ENCODE results near the gene NDRG4.

The NDRG4 gene

GRCh38 chr16:58499615-58500351, at the start of gene NDRG4:
TSS of gene NDRG4 (plus strand) at chr16:58500143. CDS start at chr16:58500249, 106 bp downstream.
- peak; percentile 59 for DNase-seq

GRCh38 chr16:58450590-58450989, 49.4 kb upstream of the NDRG4 start:
- no peak for DNase-seq

GRCh38 chr16:58451265-58451689, 48.7 kb upstream of the NDRG4 start:
- no peak for DNase-seq

GRCh38 chr16:58451945-58452401, 48.0 kb upstream of the NDRG4 start:
- no peak for DNase-seq

- no peak for DNase-seq
These were observed 47.3 kb upstream of the NDRG4 start for GRCh38 chr16:58452640-58453039.

- no peak for DNase-seq
These were observed 45.8 kb upstream of the NDRG4 start for GRCh38 chr16:58454178-58454577.

GRCh38 chr16:58454856-58455255, 45.1 kb upstream of the NDRG4 start:
- no peak for DNase-seq

GRCh38 chr16:58455750-58456149, 44.2 kb upstream of the NDRG4 start:
- no peak for DNase-seq

- DNase-seq, result no peak
These were observed 43.8 kb upstream of the NDRG4 start for GRCh38 chr16:58456193-58456592.

GRCh38 chr16:58458606-58459343, 41.2 kb upstream of the NDRG4 start:
- DNase-seq, result no peak

GRCh38 chr16:58459344-58460218, 40.4 kb upstream of the NDRG4 start:
- DNase-seq, result peak; percentile 73

- DNase-seq, result no peak
These were observed 39.7 kb upstream of the NDRG4 start for GRCh38 chr16:58460219-58460610.

GRCh38 chr16:58461056-58461455, 38.9 kb upstream of the NDRG4 start:
- no peak for DNase-seq

- DNase-seq, result no peak
These were observed 38.3 kb upstream of the NDRG4 start for GRCh38 chr16:58461640-58462039.

- no peak for DNase-seq
These were observed 37.9 kb upstream of the NDRG4 start for GRCh38 chr16:58462089-58462488.

GRCh38 chr16:58462499-58462996, 37.4 kb upstream of the NDRG4 start:
- no peak for DNase-seq

GRCh38 chr16:58462997-58463941, 36.7 kb upstream of the NDRG4 start:
- no peak for DNase-seq

GRCh38 chr16:58464047-58464915, 35.7 kb upstream of the NDRG4 start:
- DNase-seq, result no peak

GRCh38 chr16:58464916-58465731, 34.8 kb upstream of the NDRG4 start:
- DNase-seq, result no peak

GRCh38 chr16:58465817-58466216, 34.1 kb upstream of the NDRG4 start:
- DNase-seq, result no peak
